ENCODE results near the gene SEMA4B.
"Not testable (repeated sequence)": the region's sequence is repeated elsewhere in the genome, so short reads cannot be mapped to it uniquely, and the experiment has no call there.

Gene SEMA4B

DNA sequence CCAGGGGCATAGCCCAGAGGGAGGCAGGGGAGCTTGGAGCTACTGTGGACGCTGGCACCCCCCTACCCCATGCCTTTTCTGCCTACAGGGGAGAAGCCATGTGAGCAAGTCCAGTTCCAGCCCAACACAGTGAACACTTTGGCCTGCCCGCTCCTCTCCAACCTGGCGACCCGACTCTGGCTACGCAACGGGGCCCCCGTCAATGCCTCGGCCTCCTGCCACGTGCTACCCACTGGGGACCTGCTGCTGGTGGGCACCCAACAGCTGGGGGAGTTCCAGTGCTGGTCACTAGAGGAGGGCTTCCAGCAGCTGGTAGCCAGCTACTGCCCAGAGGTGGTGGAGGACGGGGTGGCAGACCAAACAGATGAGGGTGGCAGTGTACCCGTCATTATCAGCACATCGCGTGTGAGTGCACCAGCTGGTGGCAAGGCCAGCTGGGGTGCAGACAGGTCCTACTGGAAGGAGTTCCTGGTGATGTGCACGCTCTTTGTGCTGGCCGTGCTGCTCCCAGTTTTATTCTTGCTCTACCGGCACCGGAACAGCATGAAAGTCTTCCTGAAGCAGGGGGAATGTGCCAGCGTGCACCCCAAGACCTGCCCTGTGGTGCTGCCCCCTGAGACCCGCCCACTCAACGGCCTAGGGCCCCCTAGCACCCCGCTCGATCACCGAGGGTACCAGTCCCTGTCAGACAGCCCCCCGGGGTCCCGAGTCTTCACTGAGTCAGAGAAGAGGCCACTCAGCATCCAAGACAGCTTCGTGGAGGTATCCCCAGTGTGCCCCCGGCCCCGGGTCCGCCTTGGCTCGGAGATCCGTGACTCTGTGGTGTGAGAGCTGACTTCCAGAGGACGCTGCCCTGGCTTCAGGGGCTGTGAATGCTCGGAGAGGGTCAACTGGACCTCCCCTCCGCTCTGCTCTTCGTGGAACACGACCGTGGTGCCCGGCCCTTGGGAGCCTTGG, 27.0 kb downstream of the SEMA4B start:
- no peak for DNase-seq

DNA sequence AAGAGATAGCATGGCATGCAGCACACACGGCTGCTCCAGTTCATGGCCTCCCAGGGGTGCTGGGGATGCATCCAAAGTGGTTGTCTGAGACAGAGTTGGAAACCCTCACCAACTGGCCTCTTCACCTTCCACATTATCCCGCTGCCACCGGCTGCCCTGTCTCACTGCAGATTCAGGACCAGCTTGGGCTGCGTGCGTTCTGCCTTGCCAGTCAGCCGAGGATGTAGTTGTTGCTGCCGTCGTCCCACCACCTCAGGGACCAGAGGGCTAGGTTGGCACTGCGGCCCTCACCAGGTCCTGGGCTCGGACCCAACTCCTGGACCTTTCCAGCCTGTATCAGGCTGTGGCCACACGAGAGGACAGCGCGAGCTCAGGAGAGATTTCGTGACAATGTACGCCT, 27.8 kb downstream of the SEMA4B start:
- no peak for DNase-seq

DNA sequence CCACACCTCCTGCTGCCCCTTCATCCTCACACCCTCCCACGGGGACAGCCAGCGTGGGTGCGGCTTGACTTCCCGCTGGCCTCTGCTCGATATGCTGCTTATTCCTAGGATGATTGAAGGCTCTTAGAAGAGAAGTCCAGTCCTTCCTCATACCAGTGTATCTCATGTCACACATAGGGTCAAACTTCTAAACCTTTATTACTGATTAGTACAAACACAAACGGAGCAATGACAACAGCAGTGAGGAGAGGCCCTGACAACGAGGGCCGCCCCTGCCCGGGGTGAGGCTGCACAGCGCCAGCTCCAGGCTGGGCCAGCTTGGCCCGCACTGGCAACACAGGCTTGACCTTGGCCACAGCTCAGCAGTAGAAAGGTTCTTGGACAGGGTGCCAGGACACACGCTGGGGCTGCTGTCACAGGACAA, 29.0 kb downstream of the SEMA4B start:
- no peak for DNase-seq

DNA sequence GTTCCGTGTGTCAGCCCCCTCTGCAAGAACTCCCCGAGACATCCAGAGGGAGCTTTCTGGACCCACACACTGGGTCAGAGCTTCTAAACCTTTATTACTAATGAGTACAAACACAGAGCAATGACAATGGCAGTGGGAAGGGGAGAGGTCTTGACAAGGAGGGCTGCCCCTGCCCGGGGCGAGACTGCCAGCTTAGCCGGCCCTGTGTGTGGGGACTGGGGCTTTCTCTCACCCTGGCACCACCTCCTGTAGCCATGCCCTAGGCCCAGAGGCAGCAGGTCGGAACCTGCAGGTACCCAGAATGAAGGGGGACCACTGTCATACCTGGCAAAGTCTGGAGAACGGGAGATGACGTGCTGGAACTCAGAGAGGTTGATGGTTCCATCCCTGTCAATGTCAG, 29.5 kb downstream of the SEMA4B start:
- no peak for DNase-seq

DNA sequence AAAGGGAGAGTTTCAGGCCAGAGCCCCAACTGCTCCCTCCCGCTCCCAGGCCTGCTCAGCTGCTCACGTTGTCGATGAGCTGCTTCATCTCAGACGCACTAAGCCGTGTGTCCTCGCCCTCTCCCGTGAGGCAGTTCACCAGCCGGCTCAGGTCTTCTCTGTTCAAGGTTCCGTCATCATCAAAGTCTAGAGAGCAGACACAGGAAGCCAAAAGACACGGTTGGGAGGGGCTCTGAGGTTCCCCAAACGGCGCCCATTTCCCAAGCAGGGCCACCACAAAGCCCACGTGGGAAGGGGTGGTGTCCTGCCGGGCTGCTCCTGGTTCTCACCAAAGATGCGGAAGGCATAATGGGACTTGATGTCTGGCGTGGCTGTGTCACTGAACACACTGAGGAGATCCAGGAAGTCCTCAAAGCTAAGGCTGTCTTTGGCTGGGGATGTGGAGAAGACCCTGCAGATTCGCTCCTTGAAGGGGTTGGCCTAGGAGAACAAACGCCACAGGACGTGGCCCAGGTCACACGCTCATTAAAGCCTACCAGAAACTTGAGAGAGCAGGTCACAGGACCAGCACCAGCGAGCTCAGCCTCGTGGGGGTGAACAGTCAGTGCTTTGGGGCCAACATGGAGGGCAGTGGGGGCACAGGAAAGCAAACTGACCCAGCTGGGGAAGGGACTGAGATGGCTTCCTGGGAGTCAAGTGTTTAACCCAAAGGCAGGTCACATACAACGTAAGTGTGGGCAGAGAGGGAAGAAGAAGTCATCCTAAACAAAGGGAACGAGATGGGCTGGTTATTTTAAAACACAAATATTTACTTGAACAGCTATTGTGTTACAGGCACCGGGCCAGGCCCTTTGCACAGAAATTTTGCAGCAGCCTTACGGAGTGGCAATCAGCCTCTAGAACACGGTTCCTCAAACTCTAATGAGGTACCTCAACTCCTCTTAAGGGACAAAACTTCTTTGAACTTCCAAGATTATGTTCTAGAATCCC, 30.2 kb downstream of the SEMA4B start:
- no peak for DNase-seq

DNA sequence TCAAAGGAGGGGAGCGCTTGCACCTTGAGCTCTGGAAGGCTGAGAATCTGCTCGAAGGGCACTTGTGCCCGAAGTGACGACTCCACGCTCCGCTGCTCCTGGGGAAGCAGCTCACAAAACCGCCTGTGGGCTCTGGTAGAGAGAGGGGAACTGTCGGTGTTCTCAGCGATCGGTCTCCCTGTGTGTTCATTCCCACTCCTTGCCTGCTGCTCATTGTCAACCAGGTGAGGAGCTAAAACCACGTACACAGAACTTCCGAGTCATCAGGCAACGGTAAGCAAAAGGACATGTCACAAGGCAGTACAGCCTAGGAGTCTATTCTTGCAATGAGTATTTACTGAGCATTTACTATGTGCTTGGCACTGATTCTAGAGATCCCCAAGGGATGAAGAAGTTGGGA, 31.1 kb downstream of the SEMA4B start:
- DNase-seq, result no peak

DNA sequence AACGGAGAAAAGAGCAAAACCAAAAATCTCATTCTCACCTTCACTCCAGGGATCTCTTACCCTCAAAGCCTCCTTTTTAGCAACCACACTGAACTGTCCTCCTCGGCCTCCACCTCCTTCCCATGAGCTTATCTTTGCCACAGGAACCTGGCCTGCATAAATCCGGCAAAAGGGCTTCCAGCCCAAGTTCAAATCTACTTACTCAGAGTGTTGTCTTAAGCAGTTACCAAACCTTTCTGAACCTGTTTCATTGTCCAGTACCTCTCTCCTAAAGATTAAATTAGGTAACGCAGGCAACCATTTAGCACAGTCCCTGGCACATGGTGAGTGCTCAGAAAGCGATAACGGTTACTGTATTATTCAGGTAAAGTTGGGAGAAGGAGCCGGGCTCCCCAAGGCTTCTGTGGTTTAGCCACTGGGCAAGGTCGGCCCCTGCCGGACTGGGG, 31.8 kb downstream of the SEMA4B start:
- no peak for DNase-seq

DNA sequence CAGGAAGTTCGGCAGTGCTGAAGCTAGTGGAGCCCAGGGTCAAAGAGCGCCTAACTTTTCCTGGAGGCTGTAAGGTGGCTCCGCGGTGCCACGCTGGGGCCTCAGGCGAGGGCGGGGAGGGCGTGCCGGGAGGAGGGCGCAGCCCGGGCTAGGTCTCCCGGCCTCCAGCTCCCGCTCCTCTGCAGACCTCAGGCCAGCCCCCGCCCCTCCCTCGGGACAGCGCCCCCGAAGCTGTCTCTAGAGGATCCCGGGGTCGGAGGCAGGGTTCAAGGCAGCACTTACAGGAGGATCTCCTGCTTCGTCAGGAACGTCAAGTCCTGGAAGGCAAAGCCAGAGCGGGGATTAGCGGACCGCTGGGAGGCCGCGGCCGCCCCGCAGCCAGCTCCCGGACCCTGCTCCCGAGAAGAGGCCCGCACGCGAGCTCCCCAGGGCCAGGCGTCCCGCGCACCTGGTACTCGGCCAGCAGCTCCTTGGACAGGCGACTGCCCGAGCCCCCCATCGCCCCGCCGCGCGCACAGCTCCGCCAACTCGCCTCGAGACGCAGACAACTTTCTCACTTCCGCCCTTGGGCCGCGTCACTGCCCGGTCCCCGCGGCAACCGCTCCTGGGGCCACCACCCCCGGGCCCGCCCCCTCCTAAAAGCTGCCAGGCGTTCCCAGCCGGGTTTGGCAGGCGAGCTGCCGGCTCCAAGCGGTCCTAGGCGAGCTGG, 32.4 kb downstream of the SEMA4B start, which contains the start of gene CIB1:
Gene CIB1, minus strand, starts transcription at position 555 of the 709 bp plus-strand sequence. Its CDS starts 56 bp downstream, at position 499.
- DNase-seq, result peak; percentile 28 to 75

DNA sequence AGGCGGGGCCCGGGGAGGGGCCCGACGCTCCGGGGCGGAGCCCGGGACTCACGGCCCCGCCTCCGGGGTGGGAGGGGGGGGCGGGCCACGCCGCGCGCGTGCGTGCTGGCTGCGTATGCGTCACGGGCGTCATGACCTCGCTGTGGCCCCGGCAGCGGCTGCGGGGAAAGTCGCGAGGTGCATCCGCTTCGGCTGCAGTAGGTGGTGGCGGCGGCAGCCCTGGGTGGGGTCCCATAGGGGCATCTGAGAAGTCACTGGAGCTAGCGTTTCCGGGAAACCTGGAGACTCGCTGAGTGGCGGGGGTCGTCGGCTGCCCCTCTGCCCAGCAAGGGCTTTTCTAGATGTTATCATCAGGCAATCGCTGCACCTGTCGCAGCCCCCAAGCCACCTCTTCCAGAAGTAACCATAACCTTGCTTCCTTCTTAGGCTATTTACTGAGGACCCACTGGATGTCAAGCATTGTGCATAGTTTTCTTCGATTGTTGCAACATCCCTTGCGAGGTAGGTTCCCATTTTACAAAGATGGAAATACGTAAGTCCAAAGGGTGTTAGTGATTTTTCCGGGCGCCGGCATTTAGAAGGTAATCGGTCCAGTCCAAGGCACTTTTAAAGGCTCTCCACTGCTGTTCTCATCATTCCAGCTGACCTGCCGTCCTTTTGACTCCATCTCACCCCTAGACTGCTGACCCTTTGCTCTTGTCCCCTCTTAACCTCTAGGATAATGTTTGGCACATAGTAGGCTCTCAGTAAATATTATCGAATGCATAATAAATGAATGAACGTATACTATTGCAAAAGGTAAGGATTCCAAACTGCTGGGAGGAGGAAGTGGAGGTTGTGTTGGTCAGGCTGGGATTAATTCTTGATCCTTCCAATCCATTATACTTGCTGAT, 33.2 kb downstream of the SEMA4B start, which contains the start of gene GDPGP1:
Gene GDPGP1, plus strand, starts transcription at position 114 of the 893 bp plus-strand sequence. CDS start 6,700 bp downstream, outside the sequence.
- peak in 1 of 2 experiments; percentile 83 for DNase-seq

DNA sequence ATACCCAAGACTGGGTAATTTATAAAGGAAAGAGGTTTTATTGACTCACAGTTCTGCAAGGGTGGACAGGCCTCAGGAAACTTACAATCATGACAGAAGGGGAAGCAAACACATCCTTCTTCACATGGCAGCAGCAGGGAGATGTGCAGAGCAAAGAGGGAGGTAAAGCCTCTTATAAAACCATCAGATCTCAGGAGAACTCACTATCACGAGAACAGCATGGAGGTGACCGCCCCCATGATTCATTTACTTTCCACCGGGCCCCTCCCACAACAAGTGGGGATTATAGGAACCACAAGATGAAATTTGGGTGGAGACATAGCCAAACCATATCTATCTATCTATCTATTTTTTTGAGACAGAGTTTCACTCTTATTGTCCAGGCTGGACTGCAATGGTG, 38.2 kb downstream of the SEMA4B start:
- no peak for DNase-seq

DNA sequence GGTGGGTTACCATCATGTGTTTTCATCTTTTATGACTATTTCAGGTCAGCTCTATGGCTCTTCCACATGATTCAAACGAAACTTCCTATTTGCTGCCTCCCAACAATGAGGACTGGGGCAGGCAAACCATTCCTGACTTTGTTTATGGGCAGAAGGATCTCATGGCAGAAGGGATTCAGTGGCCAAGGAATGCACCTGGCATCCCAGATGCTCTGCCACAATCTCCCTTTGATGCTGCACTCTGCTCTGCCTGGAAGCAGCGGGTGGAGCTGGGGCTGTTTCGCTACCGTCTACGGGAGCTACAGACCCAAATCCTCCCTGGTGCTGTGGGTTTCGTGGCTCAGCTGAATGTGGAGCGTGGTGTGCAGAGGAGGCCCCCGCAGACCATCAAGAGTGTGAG, 39.7 kb downstream of the SEMA4B start:
- DNase-seq, result no peak

DNA sequence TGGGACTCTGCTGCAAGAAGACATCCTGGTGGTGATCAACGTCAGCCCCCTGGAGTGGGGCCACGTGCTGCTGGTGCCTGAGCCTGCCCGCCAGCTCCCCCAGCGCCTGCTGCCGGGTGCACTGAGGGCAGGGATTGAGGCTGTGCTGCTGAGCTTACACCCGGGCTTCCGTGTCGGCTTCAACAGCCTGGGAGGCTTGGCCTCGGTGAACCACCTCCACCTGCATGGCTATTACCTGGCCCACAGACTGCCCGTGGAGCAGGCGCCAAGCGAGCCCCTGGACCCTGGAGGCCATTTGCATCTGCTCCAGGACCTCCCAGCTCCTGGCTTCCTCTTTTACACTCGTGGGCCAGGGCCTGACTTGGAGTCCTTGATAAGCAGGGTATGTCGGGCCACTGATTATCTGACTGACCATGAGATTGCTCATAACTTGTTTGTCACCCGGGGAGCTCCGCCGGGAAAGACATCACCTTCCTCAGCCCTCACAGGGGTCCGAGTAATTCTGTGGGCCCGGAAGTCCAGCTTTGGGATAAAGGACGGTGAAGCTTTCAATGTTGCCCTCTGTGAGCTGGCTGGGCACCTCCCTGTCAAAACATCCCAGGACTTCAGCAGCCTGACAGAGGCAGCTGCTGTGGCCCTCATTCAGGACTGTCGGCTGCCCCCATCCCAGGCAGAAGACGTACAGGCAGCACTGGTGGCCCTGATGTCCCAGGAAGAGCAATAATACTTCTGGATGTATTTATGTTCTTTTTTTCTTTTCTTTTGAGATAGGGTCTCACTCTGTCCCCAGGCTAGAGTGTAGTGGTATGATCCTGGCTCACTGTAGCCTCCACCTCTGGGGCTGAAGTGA, 40.4 kb downstream of the SEMA4B start:
- no peak for DNase-seq

DNA sequence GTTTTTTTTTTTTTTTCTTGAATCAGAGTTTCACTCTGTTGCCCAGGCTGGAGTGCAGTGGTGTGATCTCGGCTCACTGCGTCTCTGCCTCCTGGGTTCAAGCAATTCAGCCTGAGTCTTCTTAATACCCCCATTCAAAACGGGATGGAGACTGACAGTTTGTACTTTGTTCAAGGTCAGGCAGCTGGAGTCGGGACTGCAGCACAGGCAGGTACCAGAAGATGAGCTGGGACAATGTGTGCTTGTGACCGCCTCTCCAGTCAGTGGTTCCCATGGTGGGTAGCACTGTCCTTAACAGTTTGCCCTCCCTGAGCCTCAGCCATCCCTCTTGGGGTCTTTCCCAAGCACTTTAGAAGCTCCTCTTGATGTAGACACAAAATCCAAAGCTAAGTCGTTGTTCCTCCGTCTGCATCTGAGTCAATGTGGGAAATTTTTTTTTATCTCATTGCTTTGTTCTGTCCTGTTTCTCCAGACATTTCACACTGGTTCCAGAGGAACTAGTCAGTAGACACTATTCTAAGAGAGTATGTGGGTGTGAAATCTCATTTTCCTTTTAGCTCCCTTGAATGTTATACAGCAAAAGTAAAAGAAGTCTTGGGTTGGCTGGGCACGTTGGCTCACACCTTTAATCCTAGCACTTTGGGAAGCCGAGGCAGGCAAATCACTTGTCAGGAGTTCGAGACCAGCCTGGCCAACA, 43.0 kb downstream of the SEMA4B start:
- no peak for DNase-seq

DNA sequence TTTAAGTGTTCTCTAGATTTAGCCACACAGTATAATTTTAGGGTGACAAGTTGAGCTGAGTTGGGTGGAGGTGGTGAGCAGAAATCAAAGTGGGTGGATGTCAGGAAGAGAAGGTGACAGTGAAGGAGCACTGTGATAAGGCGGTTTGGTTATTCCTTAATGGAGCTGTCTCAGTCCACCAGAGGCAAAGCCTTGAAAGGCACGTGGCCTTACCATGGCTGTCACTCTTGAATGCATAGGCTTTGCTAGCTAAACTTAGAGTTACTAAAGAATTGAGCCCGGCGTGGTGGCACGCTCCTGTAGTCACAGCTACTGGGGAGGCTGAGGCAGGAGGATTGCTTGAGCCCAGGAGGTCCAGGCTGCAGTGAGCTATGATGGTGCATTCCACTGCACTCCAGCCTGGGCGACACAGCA, 47.7 kb downstream of the SEMA4B start:
- DNase-seq, result no peak

DNA sequence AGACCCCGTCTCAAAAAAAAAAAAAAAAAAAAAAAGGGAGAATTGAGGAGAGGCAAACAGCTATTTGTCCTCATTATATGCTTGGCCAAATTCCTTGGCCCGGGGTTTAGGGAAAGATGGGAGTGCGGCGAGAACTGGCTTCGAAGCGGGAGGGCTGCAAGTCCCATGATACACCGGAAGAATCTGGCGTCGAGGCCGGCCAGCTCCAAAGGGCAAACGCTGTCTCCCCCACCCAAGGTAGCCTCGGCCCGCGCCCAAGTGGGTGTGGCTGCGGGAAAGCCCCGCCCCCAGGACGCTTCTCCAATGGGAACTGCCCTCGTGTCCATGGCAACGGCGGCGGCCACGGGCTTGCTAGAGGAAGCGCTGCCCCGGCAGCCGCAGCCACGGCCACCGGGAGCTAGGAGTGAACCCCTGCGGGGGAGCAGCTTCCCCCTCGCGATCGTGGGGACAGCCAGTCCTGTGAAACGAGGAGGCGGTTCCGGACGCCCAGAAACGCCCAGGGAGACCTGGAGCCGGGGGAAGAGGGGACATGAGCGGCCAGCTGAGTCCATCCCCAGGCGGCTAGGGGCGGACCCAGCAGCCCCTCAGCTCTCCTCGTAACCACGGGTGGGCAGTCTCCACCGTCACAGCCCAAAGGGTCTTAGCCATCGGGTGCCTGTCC, 48.2 kb downstream of the SEMA4B start, which contains the start of gene TTLL13:
Gene TTLL13, plus strand, starts transcription at position 354 of the 661 bp plus-strand sequence. CDS start 1,075 bp downstream, outside the sequence.
- peak; percentile 52 to 78 for DNase-seq

DNA sequence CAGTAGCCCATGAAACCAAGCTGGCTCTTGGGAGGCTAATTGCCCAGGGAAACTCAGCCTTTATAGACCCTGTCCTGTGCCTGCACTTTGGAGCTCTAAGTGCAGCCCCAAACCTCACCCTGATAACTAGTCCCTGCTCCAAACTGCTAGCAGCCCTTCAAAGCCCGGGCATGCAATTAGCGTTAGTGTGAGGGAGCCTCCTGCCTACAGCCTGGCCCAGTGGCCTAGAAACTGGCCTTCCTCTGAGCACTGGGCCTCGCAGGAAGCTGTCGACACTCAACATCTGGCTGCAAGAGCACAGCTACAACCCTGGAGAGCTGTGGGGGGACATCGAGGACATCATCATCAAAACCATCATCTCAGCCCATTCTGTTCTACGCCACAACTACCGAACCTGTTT, 56.6 kb downstream of the SEMA4B start:
- no peak for DNase-seq

DNA sequence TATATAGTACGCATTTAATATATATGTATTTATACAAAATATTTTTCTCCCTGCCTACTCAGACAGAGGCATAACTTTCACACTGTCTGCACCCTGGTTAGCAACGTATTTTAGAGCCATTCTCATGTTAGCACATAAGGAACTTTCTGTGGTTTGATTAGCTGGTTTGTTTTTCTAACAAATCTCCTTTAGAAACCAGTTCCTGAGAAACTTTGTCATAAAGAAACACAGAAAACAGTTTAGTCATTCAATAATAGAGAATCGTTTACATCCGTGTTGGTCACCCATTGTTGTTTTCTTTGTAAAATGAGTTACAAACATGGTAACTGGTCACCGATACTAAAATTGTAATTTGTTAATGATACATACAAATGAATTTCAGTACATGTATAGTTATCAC, 58.4 kb downstream of the SEMA4B start:
- no peak for DNase-seq

DNA sequence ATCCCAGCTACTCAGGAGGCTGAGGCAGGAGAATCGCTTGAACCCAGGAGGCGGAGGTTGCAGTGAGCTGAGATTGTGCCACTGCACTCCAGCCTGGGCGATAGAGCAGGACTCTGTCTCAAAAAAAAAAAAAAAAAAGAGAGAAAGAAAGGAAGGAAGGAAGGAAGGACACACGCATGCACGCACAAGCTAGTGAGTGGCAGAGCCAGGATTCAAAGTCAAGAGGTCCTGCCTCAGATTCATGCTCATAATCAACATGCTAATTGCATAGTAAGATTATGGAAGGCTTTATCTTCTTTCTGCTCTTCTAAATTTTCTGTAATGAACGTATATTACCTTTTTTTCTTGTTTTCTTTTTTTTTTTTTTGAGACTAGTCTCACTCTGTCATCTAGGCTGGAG, 59.6 kb downstream of the SEMA4B start:
- DNase-seq, result not testable (repeated sequence)

DNA sequence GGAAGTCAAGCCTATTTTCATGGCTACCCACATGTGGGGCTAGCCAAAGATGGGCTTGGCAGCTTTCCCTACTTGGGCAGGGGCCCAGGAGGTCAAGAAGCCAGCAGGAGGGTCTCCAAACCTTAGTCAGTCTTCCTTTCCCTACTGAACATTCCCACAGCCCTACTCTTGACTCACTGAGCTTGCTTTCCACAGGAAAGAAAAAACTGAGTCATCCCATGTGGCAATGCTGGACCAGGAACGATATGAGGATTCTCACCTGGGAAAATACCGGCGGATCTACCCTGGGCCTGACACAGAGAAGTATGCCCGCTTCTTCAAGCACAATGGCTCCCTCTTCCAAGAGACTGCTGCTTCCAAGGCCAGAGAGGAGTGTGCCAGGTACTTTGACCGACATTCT, 60.7 kb downstream of the SEMA4B start:
- DNase-seq, result no peak

Measured in NCI-H1930 (cell line).